EL (cell line): ENCODE data around the gene TMTC4.
"Not testable (repeated sequence)": the region's sequence is repeated elsewhere in the genome, so short reads cannot be mapped to it uniquely, and the experiment has no call there.

Experiments
- DNase-seq: peaks from one replicate; pipeline ENCODE4 v3.0.0-alpha.2; 2016

TMTC4 gene

GRCh38 chr13:100581030-100581429, 93.6 kb downstream of the TMTC4 start:
- no peak for DNase-seq

- DNase-seq: no peak
Measured at GRCh38 chr13:100580045-100580444, 94.5 kb downstream of the TMTC4 start.

DNA sequence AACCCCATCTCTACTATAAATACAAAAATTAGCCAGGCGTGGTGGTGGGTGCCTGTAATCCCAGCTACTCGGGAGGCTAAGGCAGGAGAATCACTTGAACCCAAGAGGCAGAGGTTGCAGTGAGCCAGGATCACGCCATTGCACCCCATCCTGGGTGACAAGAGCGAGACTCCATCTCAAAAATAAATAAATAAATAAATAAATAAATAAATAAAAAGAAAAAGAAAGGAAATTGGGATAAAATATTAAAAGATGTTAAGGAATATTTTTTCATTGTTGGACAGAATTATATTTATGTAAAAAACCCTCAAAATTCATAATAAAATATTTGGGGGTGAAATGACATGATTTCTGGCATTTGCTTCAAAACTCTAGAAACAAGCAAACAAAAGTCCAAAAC, 97.4 kb downstream of the TMTC4 start:
- DNase-seq: not testable (repeated sequence)

DNA sequence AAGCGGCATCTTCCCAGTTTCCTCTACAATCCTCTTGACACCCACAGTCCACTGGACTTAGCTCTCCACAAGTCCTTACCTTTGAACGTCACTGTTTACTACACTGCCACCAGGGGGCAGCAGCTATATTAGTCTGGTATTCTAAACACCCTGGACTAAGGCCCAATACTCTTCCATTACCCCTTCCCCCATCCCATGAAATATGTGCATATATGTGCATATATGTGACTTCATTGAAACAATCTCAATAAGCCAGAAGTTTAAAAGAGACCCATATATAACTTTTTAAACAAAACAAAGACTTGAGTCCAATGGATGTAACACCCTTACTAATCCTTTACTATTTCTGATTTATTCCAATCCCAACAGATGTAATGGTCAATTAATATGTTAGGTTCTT, 101.5 kb downstream of the TMTC4 start:
- peak; percentile 68 for DNase-seq

GRCh38 chr13:100566543-100566942, 108.1 kb downstream of the TMTC4 start:
- DNase-seq: no peak

- DNase-seq: no peak
Measured at GRCh38 chr13:100565286-100565685, 109.3 kb downstream of the TMTC4 start.

DNA sequence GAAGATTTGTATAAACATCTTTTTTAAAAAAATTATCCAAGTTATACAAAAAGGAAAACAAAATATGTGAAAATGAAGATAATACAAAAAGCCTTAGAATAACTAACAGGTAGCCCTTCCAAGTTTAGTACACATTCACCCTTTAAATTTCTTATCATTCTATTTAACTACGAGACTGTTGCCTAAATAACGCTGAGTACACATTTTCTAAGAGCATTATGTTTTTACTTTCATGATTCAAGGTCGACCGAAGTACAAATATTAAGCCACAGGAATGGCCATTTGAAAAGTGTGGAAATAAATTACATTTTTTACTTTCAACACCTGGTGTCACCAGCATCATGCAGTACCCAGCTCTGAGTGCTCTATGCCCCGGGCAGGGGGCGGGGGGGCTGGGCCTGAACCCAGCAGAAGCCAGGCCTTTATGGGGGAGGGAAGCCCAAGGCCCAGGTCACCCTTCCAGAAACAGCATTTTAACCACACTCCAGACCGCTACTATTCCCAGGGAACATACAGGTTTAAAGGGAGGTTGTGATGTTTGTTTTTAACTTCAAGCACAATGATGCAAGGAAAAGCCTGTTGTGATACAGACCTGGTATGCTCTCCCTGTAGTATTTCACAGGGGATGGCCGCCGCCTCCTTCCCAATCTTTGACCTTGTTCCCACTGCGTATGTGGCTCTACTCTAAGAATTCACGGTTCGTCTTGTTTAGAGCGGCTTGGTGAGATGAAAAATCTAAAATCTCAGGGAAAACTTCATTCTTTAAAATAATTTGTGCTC, 110.0 kb downstream of the TMTC4 start:
- no peak for DNase-seq

- DNase-seq: no peak
Measured at GRCh38 chr13:100563779-100564178, 110.8 kb downstream of the TMTC4 start.

DNA sequence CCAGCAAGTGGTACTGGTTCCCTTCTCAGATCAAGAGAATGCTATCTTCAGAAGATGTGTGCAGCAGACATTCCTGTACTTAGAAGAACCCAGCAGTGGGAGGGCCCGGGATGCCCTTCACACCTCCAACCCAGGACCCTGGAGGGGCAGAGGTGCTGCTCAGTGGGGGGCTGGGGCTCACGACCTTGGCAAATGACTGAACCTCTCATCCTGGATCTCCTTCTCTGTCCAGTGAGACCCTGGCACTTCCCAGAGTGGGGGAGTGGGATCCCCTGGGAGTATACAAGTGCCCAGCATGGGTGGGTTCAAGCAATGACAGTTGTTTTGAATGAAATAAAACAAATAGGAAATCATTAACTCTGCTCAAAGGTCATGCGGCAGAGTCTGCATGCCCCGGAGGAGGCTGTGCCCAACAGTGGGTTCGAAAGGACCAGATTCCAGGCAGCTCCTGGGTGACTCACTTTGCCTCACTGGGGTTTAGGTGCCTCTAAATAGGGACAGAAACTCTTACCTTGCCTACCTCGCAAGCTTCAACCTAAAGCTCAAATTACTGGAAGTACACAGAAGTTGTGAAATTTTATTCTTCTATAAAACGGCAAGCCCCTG, 112.9 kb downstream of the TMTC4 start:
- DNase-seq: no peak

GRCh38 chr13:100561158-100561499, 113.5 kb downstream of the TMTC4 start:
- no peak for DNase-seq

- no peak for DNase-seq
Measured at GRCh38 chr13:100560498-100561157, 114.0 kb downstream of the TMTC4 start.

DNA sequence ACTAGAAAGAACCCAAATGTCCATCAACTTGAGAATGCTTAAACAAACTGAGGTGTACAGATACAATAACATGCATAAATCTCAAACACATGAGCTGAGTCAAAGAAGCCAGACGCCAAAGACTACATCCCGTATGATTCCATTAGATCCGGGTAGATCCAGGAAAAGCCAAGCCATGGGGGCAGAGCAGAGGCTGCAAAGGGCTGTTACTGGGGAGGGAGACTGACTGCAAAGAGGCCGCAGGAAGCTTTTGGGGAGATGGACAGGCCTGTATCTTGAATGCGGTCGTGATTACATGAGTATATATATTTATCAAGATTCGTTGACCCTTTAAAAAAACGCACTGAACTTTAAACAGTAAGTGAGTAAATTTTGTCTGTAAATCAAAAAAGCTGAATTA, 114.7 kb downstream of the TMTC4 start:
- DNase-seq: no peak
